Lower lobe of right lung (tissue), 2 donors: ENCODE measurements around the gene FILIP1L. TPM values are rescaled to one million over a fixed set of nuclear protein-coding genes. Genes with fewer than 3 reads are reported as not detected.

Experiments
- ATAC-seq, 2 donors: fragments of 200-7000 bp; cut with Tn5 transposase; one replicate each; pipeline ENCODE4 v1.9.1; 2020 to 2022; ENCODE audit warnings: mild to moderate bottlenecking in 2 of 2, moderate library complexity in 2 of 2
- DNase-seq: peaks from one replicate; pipeline ENCODE4 v3.0.0-alpha.2; 2020
- H3K27ac ChIP-seq: fragments of 200-600 bp; one replicate; pipeline ENCODE4 v1.8.0; 2022
- H3K27me3 ChIP-seq: fragments of 200-600 bp; one replicate; pipeline ENCODE4 v1.8.0; 2022; ENCODE audit warnings: low read depth
- H3K36me3 ChIP-seq: fragments of 200-600 bp; one replicate; pipeline ENCODE4 v1.8.0; 2022; ENCODE audit warnings: mild to moderate bottlenecking
- H3K4me1 ChIP-seq: fragments of 200-600 bp; one replicate; pipeline ENCODE4 v1.8.0; 2022
- H3K4me3 ChIP-seq: fragments of 200-600 bp; one replicate; pipeline ENCODE4 v1.8.0; 2022; ENCODE audit warnings: mild to moderate bottlenecking
- H3K9me3 ChIP-seq: fragments of 200-600 bp; one replicate; pipeline ENCODE4 v1.8.0; 2022
- intact Hi-C: fragments of 100-400 bp; cut with DNase I; formaldehyde crosslinking; loops from one replicate; pipeline ENCODE4 v1.11.0; 2022
- total RNA-seq: library from RNA; stranded (reverse); fragmentation: NEBNext Ultra II Directional; extraction: Animal tissue kit (Norgen Biotek cat#: 25700); gene quantifications from one replicate; pipeline ENCODE4 v1.2.1, GENCODE V29; 2021
- TF ChIP-seq, protein P1 (sequence below): fragments of 200-600 bp; IDR thresholded peaks from one replicate; pipeline ENCODE4 v1.8.0; 2022; ENCODE audit warnings: antibody characterized with exemption, mild to moderate bottlenecking
- donor health status: DM: no; HTN: yes; CAD: no; lungs with severe emphysema.

Gene FILIP1L
- total RNA-seq, 1 donor from 2014 or later: 25.0 TPM

DNA sequence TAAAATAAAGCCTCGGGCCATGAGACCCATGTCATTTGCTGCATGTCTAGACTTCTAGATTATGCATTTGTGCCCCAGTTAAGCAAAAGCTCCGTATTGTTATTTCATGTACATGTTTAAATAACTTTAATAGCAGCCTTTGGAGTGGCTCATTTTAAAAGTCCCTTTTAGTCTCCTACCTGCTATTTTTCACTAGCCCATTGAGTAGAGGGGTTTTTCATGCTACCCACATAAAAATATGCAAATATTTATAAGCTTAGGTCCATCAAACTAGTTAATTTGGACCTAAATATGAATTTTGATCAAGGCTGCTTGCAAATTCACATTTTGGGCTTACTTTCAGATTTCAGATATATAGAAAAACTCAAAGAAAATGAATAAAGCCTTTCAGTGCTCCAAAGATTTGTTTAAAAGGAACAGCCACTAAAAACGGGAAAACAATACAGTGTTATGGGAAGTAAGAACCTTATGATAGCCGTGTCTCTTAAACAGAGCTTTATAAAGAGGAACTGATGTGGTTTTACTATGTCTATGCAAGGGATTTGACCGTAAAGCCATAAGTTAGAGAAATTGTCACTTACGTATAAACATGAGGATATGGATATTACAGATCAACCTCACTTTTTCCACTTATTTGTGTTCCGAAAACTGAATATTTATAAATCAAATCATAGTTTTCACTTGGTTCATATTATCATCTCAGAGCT lies 30.0 kb downstream of the FILIP1L start:
- no peaks in the 10 kb centered on the region for H3K27me3 ChIP-seq
- peak in 1 of 2 donors; percentile 42 for ATAC-seq
- H3K4me1 ChIP-seq: no peaks in the 10 kb centered on the region
- no peak for DNase-seq
- no peak overlapping the region for H3K4me3 ChIP-seq
- no peaks in the 10 kb centered on the region for H3K36me3 ChIP-seq
- TF ChIP-seq, protein P1, sequence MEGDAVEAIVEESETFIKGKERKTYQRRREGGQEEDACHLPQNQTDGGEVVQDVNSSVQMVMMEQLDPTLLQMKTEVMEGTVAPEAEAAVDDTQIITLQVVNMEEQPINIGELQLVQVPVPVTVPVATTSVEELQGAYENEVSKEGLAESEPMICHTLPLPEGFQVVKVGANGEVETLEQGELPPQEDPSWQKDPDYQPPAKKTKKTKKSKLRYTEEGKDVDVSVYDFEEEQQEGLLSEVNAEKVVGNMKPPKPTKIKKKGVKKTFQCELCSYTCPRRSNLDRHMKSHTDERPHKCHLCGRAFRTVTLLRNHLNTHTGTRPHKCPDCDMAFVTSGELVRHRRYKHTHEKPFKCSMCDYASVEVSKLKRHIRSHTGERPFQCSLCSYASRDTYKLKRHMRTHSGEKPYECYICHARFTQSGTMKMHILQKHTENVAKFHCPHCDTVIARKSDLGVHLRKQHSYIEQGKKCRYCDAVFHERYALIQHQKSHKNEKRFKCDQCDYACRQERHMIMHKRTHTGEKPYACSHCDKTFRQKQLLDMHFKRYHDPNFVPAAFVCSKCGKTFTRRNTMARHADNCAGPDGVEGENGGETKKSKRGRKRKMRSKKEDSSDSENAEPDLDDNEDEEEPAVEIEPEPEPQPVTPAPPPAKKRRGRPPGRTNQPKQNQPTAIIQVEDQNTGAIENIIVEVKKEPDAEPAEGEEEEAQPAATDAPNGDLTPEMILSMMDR: no peak
- no peak overlapping the region for H3K27ac ChIP-seq
- H3K9me3 ChIP-seq: no peaks in the 10 kb centered on the region
- intact Hi-C loops: no loop called here

DNA sequence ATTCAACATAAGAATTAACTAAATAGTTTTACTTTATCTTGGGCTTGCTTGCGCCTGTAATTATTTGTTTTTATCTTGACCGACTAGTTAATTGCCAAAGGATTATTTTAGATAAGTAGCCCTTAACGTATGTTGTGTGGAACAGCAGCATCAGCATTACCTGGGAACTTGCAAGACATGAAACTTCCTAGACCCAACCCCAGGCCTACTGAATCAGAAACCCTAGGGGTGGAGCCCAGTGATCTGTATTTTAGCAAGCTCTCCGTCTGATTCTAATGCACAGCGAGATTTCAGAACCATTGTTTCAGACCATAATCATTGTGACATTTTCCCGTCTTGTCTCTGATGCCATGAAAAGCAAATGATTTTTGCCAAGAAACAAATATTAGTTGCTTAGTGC lies 31.1 kb downstream of the FILIP1L start:
- TF ChIP-seq, protein P1: no peak

DNA sequence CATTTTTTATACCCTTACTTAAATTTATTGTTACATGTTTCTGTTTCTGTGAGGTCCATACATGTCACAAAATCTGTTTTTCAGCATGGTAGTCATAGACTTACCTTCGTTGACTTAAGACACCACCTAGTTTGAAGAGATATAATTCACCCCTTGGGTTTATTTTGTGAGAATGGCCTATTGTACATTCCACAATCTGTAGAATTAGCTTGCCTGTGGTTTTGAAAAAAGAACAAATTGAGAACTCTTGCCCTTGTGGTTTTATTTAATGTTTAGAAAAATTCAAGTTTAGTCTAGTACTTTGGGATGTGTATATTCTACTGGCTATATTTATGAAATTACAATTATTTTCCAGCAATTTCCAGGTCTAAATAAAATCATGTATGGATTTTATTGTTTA lies 31.6 kb downstream of the FILIP1L start:
- Histone ChIP-seq H3K36me3 (no peaks in the 10 kb centered on the region), H3K9me3 (no peaks in the 10 kb centered on the region), H3K4me3 (no peak overlapping the region), H3K4me1 (no peaks in the 10 kb centered on the region), H3K27me3 (no peaks in the 10 kb centered on the region), H3K27ac (no peak overlapping the region)
- TF ChIP-seq, protein P1: no peak
- no peak for DNase-seq
- intact Hi-C loops: no loop called here
- no peak for ATAC-seq

More for the DNA sequence above, 31.1 kb downstream of the FILIP1L start:
- no peak for DNase-seq
- H3K4me3 ChIP-seq: no peak overlapping the region
- no peaks in the 10 kb centered on the region for H3K36me3 ChIP-seq
- intact Hi-C loops: no loop called here
- no peaks in the 10 kb centered on the region for H3K4me1 ChIP-seq
- no peaks in the 10 kb centered on the region for H3K9me3 ChIP-seq
- no peaks in the 10 kb centered on the region for H3K27me3 ChIP-seq
- no peak overlapping the region for H3K27ac ChIP-seq
- no peak for ATAC-seq

DNA sequence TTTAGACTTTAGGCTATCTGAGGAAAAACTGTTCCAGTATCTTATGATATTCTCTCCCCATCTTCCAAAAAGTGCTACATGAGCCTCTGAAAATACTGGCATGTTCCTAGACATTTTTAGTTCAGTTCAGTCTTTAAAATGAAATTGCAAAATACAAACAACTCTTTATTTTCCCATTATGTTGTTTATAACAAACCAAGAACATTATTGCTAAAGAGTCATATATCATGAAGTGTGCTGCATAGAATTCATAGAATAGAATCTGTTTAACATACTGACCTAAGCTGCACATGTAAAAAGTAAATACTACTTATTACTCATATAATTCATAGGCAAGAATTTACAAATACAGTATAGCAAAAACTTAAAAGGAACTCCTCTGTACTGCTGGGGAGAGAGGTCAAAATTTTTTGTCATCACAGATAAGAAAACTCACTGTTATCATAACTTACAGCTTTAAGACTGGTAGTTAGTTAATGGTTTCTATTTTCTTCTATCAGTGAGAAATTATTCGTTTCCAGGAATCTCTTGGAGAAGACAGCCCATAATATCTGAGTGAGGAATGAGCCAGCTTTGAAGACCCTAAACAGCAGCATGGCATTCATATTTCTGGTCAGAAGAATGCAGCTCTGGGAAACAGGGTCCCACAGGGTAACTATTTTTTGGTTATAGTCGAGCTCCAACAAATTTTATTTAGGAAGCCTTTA lies 32.2 kb downstream of the FILIP1L start:
- ATAC-seq (no peak), DNase-seq (no peak)
- Histone ChIP-seq H3K4me1 (no peaks in the 10 kb centered on the region), H3K4me3 (no peak overlapping the region), H3K36me3 (no peaks in the 10 kb centered on the region), H3K27me3 (no peaks in the 10 kb centered on the region), H3K9me3 (no peaks in the 10 kb centered on the region), H3K27ac (no peak overlapping the region)
- TF ChIP-seq, protein P1: no peak
- intact Hi-C loops: no loop called here

DNA sequence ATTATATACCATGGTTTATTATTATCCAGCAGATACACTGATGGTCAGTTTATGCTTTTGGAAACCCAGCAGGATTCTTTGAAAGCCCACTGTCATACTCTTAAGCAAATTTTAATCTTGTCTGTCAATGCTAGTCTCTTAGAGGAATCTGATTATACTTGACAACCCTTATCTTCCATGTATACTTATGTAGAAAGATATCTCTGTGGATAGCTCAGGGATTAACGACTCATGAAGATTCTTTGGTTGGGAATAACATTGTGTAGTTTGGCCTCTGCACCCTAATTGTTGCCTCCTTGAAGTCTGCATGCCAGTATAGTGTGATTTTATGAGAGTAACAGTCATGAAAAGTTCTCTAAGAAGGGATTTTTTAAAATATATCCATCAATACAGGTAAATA lies 33.0 kb downstream of the FILIP1L start:
- TF ChIP-seq, protein P1: no peak

More for the DNA sequence above, 33.0 kb downstream of the FILIP1L start:
- ATAC-seq (no peak), DNase-seq (no peak)
- no peak overlapping the region for H3K4me3 ChIP-seq
- H3K4me1 ChIP-seq: peaks cover 7% of the 10 kb centered on the region
- H3K9me3 ChIP-seq: no peaks in the 10 kb centered on the region
- no peak overlapping the region for H3K27ac ChIP-seq
- no peaks in the 10 kb centered on the region for H3K27me3 ChIP-seq
- intact Hi-C loops: no loop called here
- no peaks in the 10 kb centered on the region for H3K36me3 ChIP-seq
